ENCODE data around the gene RTCA. TPM values are rescaled to one million over a fixed set of nuclear protein-coding genes. Genes with fewer than 3 reads are reported as not detected.

Gene RTCA
- total RNA-seq, 2 experiments from 2014 or later, result 44.7 to 46.0 TPM

DNA sequence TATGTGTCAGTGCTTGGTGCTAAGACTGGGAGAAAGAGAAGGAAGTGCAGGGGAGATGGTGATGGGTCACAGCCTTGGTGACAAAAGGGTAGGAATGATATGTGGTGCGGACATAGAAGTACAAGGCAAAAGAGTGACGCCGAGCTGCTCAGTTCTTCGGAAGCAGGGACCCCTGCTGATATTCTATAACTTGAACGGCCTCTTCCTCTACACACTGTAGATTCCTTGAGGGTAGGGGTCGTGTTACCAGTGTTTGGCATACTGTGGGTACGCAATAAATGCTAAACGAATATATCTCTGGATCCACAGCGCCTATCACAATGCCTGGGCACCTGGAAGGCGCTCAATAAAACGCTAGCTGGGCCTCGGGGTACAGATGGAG lies 16.9 kb upstream of the RTCA start:
- H3K4me3 Mint-ChIP-seq, result no peak overlapping the region
- no peak overlapping the region for H3K27ac Mint-ChIP-seq
- TF ChIP-seq, protein P1, sequence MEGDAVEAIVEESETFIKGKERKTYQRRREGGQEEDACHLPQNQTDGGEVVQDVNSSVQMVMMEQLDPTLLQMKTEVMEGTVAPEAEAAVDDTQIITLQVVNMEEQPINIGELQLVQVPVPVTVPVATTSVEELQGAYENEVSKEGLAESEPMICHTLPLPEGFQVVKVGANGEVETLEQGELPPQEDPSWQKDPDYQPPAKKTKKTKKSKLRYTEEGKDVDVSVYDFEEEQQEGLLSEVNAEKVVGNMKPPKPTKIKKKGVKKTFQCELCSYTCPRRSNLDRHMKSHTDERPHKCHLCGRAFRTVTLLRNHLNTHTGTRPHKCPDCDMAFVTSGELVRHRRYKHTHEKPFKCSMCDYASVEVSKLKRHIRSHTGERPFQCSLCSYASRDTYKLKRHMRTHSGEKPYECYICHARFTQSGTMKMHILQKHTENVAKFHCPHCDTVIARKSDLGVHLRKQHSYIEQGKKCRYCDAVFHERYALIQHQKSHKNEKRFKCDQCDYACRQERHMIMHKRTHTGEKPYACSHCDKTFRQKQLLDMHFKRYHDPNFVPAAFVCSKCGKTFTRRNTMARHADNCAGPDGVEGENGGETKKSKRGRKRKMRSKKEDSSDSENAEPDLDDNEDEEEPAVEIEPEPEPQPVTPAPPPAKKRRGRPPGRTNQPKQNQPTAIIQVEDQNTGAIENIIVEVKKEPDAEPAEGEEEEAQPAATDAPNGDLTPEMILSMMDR (IDR thresholded peaks at IDR 0.05), result no peak
- no peaks in the 10 kb centered on the region for H3K27me3 Mint-ChIP-seq
- DNase-seq, result no peak
- ChIA-PET CTCF (interaction anchor here (1.5 to 1.6 kb wide), 2 partner anchors 16 to 21 kb away, joined by 3 to 4 read pairs; partner anchors contain the start of gene RTCA), POLR2A (interaction anchor here (1.0 to 4.0 kb wide), 7 partner anchors 10 to 116 kb away, joined by 3 to 22 read pairs (median 4); partner anchors contain the start of genes CDC14A, RTCA and TRMT13)
- peaks cover 15% of the 10 kb centered on the region for H3K4me1 Mint-ChIP-seq (ENCODE audit: low read depth)
- H3K9me3 Mint-ChIP-seq, result no peaks in the 10 kb centered on the region
- intact Hi-C loops (cut with micrococcal nuclease), result no loop called here
- peaks cover 2% of the 10 kb centered on the region for H3K36me3 Mint-ChIP-seq (ENCODE audit: low read depth)
- ATAC-seq, result no peak

DNA sequence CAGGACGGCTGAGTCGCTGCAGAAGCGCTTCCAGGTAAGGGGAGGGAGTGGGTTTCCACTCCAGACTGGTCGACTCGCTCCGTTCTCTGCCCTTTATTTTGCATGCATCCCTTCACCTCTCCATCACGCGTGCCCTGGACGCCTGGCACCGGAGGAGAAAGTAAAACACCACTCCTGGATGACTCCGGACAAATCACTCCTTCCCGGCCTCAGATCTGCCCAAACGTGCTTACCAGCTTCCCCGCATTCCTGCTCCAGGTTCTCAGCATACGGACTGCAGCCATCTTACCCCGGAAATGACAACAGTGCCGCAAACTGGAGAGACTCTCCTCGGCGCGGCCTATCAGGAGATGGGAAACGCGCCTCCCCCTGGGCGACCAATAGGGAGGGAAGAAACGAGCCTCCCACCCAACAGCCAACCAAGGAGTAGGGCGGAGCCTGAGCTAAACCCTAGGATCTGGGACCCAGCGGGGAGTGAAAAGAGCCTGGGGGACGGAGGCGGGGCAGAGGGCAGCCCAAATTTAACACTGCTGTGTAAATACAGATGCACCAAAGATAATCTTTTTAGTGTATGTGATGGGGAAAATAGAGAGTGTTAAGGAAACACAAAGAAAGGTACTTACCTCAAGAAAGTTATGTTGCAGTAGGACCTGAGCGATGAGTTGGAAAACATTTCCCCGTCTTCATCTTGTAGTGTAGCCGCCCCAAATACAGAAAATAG lies 16.3 kb upstream of the RTCA start, which contains the start of gene DBT:
DBT (minus strand) TSS at position 298 of the 721 bp plus-strand sequence; CDS start at position 284, 14 bp downstream.
- Mint-ChIP-seq H3K9me3 (no peaks in the 10 kb centered on the region), H3K4me3 (no peak within 1 kb of the TSS), H3K4me1 (ENCODE audit: low read depth) (peaks cover 13% of the 10 kb centered on the region), H3K36me3 (ENCODE audit: low read depth) (peaks cover 2% of the 10 kb centered on the region), H3K27ac (no peak within 1 kb of the TSS), H3K27me3 (no peaks in the 10 kb centered on the region)
- DNase-seq (peak; percentile 96), ATAC-seq (peak; percentile 100)
- intact Hi-C loops (cut with micrococcal nuclease), result no loop called here
- TF ChIP-seq, protein P1 (IDR thresholded peaks at IDR 0.05), result no peak
- POLR2A ChIA-PET, result interaction anchor here (0.7 to 4.0 kb wide), 7 partner anchors 11 to 114 kb away, joined by 3 to 22 read pairs (median 4); partner anchors contain the start of genes CDC14A and RTCA
- CTCF ChIA-PET, result interaction anchor here (1.5 to 1.7 kb wide), 4 partner anchors 14 to 108 kb away, joined by 3 to 4 read pairs (median 4); partner anchors contain the start of gene RTCA

DNA sequence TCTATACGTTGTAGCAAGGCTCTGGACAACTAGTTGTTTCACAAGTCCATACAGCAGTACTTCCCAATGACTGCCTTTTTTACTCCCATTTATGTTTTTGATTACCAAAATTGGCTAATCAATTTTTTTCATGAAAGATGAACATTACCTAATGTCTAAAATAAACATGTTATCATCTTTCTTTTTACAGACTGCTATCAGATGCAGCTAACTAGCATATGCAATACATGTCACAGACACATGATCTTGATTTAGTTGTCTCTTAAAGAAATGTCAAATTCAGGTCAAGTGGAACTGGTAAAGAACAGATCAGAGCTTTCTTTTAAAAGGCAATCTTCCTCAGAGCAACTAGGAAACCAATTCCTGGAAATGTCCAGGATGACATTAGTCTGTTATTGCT lies 15.8 kb upstream of the RTCA start:
- Mint-ChIP-seq H3K9me3 (no peaks in the 10 kb centered on the region), H3K4me1 (ENCODE audit: low read depth) (peaks cover 11% of the 10 kb centered on the region), H3K4me3 (no peak overlapping the region), H3K36me3 (ENCODE audit: low read depth) (peaks cover 2% of the 10 kb centered on the region), H3K27ac (no peak overlapping the region), H3K27me3 (no peaks in the 10 kb centered on the region)
- CTCF ChIA-PET, result interaction anchor here (1.5 to 1.7 kb wide), 4 partner anchors 13 to 107 kb away, joined by 3 to 4 read pairs (median 4); partner anchors contain the start of gene RTCA
- TF ChIP-seq, protein P1 (IDR thresholded peaks at IDR 0.05), result no peak
- DNase-seq (no peak), ATAC-seq (no peak)
- intact Hi-C loops (cut with micrococcal nuclease), result no loop called here
- POLR2A ChIA-PET, result interaction anchor here (1.0 to 4.0 kb wide), 5 partner anchors 14 to 115 kb away, joined by 3 to 22 read pairs (median 5); partner anchors contain the start of genes CDC14A and RTCA

DNA sequence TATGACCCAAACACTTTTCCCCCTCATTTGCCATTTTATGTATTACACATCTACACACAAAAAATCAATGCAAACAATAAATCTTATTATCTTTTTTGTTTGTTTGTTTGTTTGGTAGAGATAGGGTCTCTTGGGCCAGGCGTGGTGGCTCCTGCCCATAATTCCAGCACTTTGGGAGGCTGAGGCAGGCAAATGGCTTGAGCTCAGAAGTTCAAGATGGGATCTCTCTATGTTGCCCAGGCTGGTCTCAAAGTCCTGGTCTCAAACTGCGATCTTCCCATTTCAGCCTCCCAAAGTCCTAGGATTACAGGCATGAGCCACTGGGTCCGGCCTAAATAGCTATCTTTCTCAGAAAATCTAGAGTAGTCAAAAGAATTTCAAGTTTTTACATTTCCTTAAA lies 15.2 kb upstream of the RTCA start:
- intact Hi-C loops (cut with micrococcal nuclease), result no loop called here
- peaks cover 7% of the 10 kb centered on the region for H3K4me1 Mint-ChIP-seq (ENCODE audit: low read depth)
- ATAC-seq (no peak), DNase-seq (no peak)
- H3K27me3 Mint-ChIP-seq, result no peaks in the 10 kb centered on the region
- H3K9me3 Mint-ChIP-seq, result no peaks in the 10 kb centered on the region
- ChIA-PET CTCF (interaction anchor here (1.5 to 1.7 kb wide), 4 partner anchors 13 to 107 kb away, joined by 3 to 4 read pairs (median 4); partner anchors contain the start of gene RTCA), POLR2A (interaction anchor here (4.0 kb wide), 1 partner anchor 16 kb away, joined by 22 read pairs; the partner anchor contains the start of gene RTCA)
- H3K4me3 Mint-ChIP-seq, result no peak overlapping the region
- peaks cover 2% of the 10 kb centered on the region for H3K36me3 Mint-ChIP-seq (ENCODE audit: low read depth)
- no peak overlapping the region for H3K27ac Mint-ChIP-seq
- TF ChIP-seq, protein P1 (IDR thresholded peaks at IDR 0.05), result no peak

DNA sequence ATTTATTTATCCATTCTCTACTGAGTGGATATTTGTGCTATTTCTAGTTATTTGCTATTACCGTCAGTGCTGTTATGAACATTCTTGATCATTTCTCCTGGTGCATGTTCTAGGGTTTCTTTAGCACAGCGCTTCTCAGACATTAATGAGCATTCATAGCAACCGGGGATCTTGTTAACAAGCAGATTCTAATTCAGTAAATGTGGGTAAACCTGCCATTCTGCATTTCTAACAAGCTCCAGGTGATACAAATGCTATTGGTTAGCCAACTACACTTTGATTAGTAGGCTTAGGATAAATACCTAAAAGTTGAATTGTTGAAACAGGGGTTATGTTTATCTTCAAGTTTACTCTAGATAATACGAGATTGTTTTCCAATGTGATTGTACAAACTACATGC lies 13.1 kb upstream of the RTCA start:
- no peaks in the 10 kb centered on the region for H3K9me3 Mint-ChIP-seq
- ChIA-PET CTCF (no interaction called here), POLR2A (no interaction called here)
- TF ChIP-seq, protein P1 (IDR thresholded peaks at IDR 0.05), result no peak
- no peak for DNase-seq
- no peak for ATAC-seq
- intact Hi-C loops (cut with micrococcal nuclease), result no loop called here
- no peak overlapping the region for H3K4me3 Mint-ChIP-seq
- H3K4me1 Mint-ChIP-seq (ENCODE audit: low read depth), result no peaks in the 10 kb centered on the region
- H3K36me3 Mint-ChIP-seq (ENCODE audit: low read depth), result no peaks in the 10 kb centered on the region
- H3K27ac Mint-ChIP-seq, result no peak overlapping the region
- no peaks in the 10 kb centered on the region for H3K27me3 Mint-ChIP-seq

Data from activated CD8-positive, alpha-beta T cell treated with anti-CD3 and anti-CD28 coated beads for 36 hours (primary cell).